ENCODE data around the gene ZFC3H1. TPM values are rescaled to one million over a fixed set of nuclear protein-coding genes. Genes with fewer than 3 reads are reported as not detected.
A peak's percentile ranks its signal among the peaks of the same experiment; 100 is the strongest.

ZFC3H1 gene
- total RNA-seq, 1 donor from 2014 or later, result 49.7 TPM

DNA sequence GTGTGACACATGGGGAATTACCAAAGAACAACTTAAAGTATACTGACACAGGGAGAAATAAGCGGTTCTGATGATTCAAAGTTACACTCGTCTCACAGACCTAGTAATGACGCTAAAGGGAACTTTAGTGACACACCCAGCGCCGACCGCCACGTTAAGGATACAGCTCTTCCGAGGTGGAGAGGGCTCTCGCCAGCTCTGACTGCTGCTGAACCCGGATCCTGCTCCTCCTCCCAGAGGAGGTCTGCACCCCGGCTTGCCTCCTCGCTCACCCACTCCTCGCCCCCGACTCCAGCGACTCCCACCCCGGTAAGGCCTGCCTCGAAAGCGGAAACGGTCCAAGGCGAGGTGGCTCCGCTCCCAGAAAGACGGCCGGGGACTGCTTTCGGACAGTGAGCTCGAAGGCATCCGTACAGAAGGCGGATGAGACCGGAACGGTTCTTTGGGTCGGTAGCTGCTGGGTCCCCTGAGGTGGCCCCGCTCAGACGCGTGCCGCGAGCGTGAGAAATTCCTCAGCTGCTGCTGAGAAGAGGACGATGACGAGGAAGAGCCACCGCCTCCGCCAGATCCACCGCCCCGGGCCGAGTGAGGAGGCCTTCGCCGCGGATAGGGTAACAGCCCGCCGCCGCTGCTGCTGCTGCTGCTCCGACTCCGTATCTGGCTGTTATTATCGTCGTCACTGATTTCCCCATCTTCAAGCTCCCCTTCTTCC lies 643 bp downstream of the ZFC3H1 start:
- Mint-ChIP-seq H3K27me3 (ENCODE audit: unreplicated experiment) (no peaks in the 10 kb centered on the region), H3K27ac (ENCODE audit: unreplicated experiment) (peak overlapping the region; percentile 100), H3K9me3 (ENCODE audit: unreplicated experiment) (no peaks in the 10 kb centered on the region), H3K36me3 (ENCODE audit: unreplicated experiment) (peaks cover 16% of the 10 kb centered on the region), H3K4me1 (ENCODE audit: unreplicated experiment) (peaks cover 33% of the 10 kb centered on the region), H3K4me3 (ENCODE audit: unreplicated experiment) (peak overlapping the region; percentile 99)
- TF ChIP-seq, protein P1, sequence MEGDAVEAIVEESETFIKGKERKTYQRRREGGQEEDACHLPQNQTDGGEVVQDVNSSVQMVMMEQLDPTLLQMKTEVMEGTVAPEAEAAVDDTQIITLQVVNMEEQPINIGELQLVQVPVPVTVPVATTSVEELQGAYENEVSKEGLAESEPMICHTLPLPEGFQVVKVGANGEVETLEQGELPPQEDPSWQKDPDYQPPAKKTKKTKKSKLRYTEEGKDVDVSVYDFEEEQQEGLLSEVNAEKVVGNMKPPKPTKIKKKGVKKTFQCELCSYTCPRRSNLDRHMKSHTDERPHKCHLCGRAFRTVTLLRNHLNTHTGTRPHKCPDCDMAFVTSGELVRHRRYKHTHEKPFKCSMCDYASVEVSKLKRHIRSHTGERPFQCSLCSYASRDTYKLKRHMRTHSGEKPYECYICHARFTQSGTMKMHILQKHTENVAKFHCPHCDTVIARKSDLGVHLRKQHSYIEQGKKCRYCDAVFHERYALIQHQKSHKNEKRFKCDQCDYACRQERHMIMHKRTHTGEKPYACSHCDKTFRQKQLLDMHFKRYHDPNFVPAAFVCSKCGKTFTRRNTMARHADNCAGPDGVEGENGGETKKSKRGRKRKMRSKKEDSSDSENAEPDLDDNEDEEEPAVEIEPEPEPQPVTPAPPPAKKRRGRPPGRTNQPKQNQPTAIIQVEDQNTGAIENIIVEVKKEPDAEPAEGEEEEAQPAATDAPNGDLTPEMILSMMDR (IDR thresholded peaks at IDR 0.05), result no peak
- DNase-seq (ENCODE audit: extremely low spot score, unreplicated experiment), result peak; percentile 88

DNA sequence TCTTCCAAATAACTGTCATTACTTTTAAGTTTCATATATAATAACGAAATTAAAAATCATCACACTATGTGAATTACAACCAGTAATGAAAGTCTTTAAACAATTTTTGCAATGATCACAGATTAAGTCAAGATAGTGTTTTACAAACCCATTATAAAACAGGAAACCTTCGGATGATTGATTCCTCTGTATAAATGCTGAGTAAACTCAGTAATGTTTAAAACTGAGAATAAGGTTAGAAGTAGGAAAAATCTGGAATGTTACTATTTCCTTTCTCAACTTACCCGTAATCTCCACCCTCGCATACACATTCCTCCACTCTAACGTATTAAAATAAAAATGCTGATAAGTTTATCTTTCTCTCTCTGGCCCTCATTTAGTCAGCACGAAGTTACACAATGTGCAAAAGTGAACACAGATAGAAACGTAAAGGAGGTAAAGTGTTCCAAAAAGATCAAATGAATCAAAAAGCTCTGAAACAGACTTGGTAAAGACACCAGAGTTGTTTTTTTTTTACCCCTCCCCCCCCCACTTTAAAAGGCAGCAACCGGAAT lies 1.6 kb downstream of the ZFC3H1 start:
- peak overlapping the region; percentile 100 for H3K27ac Mint-ChIP-seq (ENCODE audit: unreplicated experiment)
- DNase-seq (ENCODE audit: extremely low spot score, unreplicated experiment), result no peak
- H3K9me3 Mint-ChIP-seq (ENCODE audit: unreplicated experiment), result no peaks in the 10 kb centered on the region
- peaks cover 23% of the 10 kb centered on the region for H3K36me3 Mint-ChIP-seq (ENCODE audit: unreplicated experiment)
- H3K4me1 Mint-ChIP-seq (ENCODE audit: unreplicated experiment), result peaks cover 33% of the 10 kb centered on the region
- H3K4me3 Mint-ChIP-seq (ENCODE audit: unreplicated experiment), result peak overlapping the region; percentile 99
- H3K27me3 Mint-ChIP-seq (ENCODE audit: unreplicated experiment), result no peaks in the 10 kb centered on the region
- TF ChIP-seq, protein P1 (IDR thresholded peaks at IDR 0.05), result no peak

GRCh38 chr12:71656740-71657139 lies 6.9 kb downstream of the ZFC3H1 start:
- no peak for DNase-seq (ENCODE audit: extremely low spot score, unreplicated experiment)
- H3K27ac Mint-ChIP-seq (ENCODE audit: unreplicated experiment), result no peak overlapping the region
- H3K9me3 Mint-ChIP-seq (ENCODE audit: unreplicated experiment), result no peaks in the 10 kb centered on the region
- TF ChIP-seq, protein P1 (IDR thresholded peaks at IDR 0.05), result no peak
- H3K4me3 Mint-ChIP-seq (ENCODE audit: unreplicated experiment), result no peak overlapping the region
- no peaks in the 10 kb centered on the region for H3K27me3 Mint-ChIP-seq (ENCODE audit: unreplicated experiment)
- H3K36me3 Mint-ChIP-seq (ENCODE audit: unreplicated experiment), result peaks cover 43% of the 10 kb centered on the region
- peaks cover 30% of the 10 kb centered on the region for H3K4me1 Mint-ChIP-seq (ENCODE audit: unreplicated experiment)

GRCh38 chr12:71655907-71656306 lies 7.7 kb downstream of the ZFC3H1 start:
- H3K27ac Mint-ChIP-seq (ENCODE audit: unreplicated experiment), result no peak overlapping the region
- H3K36me3 Mint-ChIP-seq (ENCODE audit: unreplicated experiment), result peaks cover 43% of the 10 kb centered on the region
- TF ChIP-seq, protein P1 (IDR thresholded peaks at IDR 0.05), result no peak
- no peaks in the 10 kb centered on the region for H3K9me3 Mint-ChIP-seq (ENCODE audit: unreplicated experiment)
- peaks cover 26% of the 10 kb centered on the region for H3K4me1 Mint-ChIP-seq (ENCODE audit: unreplicated experiment)
- H3K27me3 Mint-ChIP-seq (ENCODE audit: unreplicated experiment), result no peaks in the 10 kb centered on the region
- H3K4me3 Mint-ChIP-seq (ENCODE audit: unreplicated experiment), result no peak overlapping the region
- DNase-seq (ENCODE audit: extremely low spot score, unreplicated experiment), result no peak

DNA sequence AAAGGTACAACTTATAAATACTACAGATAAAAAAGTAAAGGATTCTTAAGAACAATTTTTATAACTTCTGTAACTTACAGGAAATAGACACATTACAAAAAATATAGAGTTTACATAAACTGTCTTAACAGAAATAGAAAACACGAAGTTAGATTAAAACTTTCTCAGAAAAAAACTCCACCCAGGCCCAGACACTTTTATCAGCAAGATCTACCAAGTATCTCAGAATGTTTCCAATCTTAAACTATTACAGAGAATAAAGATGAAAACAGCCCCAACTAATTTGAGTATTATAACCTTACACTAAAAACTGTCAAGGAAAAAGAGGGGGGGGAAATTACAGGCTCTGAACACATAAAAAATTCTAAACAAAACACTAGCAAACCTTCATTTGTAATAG lies 8.2 kb downstream of the ZFC3H1 start:
- H3K9me3 Mint-ChIP-seq (ENCODE audit: unreplicated experiment), result no peaks in the 10 kb centered on the region
- DNase-seq (ENCODE audit: extremely low spot score, unreplicated experiment), result no peak
- peaks cover 43% of the 10 kb centered on the region for H3K36me3 Mint-ChIP-seq (ENCODE audit: unreplicated experiment)
- peaks cover 24% of the 10 kb centered on the region for H3K4me1 Mint-ChIP-seq (ENCODE audit: unreplicated experiment)
- H3K27ac Mint-ChIP-seq (ENCODE audit: unreplicated experiment), result no peak overlapping the region
- no peaks in the 10 kb centered on the region for H3K27me3 Mint-ChIP-seq (ENCODE audit: unreplicated experiment)
- TF ChIP-seq, protein P1 (IDR thresholded peaks at IDR 0.05), result no peak
- no peak overlapping the region for H3K4me3 Mint-ChIP-seq (ENCODE audit: unreplicated experiment)
